ENCODE results near the gene PLA2G15.

Gene PLA2G15

DNA sequence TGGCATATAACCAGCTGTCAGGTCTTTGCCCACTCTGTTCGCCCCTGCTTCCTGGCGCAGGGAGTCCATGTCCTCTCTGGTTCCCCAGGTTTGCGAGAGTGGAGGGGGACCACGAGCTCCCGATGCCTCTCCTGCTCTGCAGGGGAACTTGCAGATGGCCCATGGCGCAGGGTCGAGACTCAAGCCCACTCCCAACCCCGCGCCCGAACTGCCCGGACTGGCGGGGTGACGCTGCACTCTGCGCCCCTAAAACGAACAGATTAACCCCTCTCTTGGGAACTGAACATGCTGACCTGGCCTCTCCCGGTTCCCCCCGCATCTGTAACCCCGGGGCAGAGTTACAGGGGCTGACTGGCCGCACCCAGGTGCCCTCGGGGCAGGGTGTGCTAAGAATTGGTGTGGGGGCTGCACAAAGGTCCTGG, 681 bp upstream of the PLA2G15 start:
- TF ChIP-seq POLR2AphosphoS5 (IDR thresholded peaks at IDR 0.05; ENCODE audit: low read depth, low read length) (no peak), SIN3A (IDR thresholded peaks at IDR 0.05; ENCODE audit: borderline replicate concordance, insufficient read depth, low read length) (no peak), TAF1 (IDR thresholded peaks at IDR 0.05; ENCODE audit: borderline replicate concordance, insufficient read depth, low read length) (no peak), FOXP2 (optimal IDR thresholded peaks at IDR 0.05; ENCODE audit: borderline replicate concordance, extremely low read depth, extremely low read length, insufficient read depth) (no peak)
- TF ChIP-seq, protein P1, sequence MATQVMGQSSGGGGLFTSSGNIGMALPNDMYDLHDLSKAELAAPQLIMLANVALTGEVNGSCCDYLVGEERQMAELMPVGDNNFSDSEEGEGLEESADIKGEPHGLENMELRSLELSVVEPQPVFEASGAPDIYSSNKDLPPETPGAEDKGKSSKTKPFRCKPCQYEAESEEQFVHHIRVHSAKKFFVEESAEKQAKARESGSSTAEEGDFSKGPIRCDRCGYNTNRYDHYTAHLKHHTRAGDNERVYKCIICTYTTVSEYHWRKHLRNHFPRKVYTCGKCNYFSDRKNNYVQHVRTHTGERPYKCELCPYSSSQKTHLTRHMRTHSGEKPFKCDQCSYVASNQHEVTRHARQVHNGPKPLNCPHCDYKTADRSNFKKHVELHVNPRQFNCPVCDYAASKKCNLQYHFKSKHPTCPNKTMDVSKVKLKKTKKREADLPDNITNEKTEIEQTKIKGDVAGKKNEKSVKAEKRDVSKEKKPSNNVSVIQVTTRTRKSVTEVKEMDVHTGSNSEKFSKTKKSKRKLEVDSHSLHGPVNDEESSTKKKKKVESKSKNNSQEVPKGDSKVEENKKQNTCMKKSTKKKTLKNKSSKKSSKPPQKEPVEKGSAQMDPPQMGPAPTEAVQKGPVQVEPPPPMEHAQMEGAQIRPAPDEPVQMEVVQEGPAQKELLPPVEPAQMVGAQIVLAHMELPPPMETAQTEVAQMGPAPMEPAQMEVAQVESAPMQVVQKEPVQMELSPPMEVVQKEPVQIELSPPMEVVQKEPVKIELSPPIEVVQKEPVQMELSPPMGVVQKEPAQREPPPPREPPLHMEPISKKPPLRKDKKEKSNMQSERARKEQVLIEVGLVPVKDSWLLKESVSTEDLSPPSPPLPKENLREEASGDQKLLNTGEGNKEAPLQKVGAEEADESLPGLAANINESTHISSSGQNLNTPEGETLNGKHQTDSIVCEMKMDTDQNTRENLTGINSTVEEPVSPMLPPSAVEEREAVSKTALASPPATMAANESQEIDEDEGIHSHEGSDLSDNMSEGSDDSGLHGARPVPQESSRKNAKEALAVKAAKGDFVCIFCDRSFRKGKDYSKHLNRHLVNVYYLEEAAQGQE (IDR thresholded peaks at IDR 0.05; ENCODE audit: insufficient read depth in 1 of 2, low read depth in 2 of 2, low read length in 2 of 2) = no peak

DNA sequence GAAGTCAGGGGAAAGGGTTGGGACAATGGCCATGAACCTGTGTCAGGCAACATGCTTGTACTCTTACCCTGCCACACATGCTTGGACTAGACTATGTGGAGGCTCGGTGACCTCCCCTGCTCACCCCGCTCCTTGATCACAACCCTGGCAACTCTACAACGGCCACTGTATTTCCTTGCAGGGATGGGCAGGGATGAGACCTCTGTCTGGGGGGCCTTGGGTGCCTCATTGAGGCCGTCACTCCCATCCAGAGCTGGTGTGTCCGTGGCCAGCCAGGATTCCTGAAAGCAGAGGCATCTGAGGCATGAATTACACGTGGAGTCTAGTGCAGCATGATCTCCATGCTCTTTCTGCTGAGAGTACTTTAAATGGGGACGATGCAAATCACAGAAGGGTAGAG, 948 bp downstream of the PLA2G15 start:
- TF ChIP-seq FOXP2 (optimal IDR thresholded peaks at IDR 0.05; ENCODE audit: borderline replicate concordance, extremely low read depth, extremely low read length, insufficient read depth) = no peak
- no peak for TF ChIP-seq POLR2AphosphoS5 (IDR thresholded peaks at IDR 0.05; ENCODE audit: low read depth, low read length)
- TF ChIP-seq, protein P1 (IDR thresholded peaks at IDR 0.05; ENCODE audit: insufficient read depth in 1 of 2, low read depth in 2 of 2, low read length in 2 of 2) = no peak
- no peak for TF ChIP-seq SIN3A (IDR thresholded peaks at IDR 0.05; ENCODE audit: borderline replicate concordance, insufficient read depth, low read length)
- TF ChIP-seq TAF1 (IDR thresholded peaks at IDR 0.05; ENCODE audit: borderline replicate concordance, insufficient read depth, low read length) = no peak

DNA sequence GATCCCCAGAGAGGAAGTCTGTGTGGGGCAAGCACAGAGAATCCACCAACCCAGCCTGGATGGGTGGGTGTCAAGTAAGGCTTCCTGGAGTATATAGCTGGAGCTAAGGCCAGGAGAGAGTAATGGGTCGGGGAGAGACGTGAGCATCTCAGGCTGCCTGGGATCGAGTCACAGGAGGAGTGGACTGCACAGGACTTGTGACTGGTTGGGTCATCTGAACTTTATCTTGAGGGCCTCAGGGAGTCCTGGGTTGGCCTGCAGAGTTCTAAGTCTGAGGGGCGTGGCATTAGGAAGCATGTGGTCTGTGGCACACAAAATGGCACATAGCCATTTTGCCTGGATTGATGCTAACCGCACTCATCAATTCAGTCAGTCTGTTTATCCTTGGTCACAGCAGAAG, 1.5 kb downstream of the PLA2G15 start:
- TF ChIP-seq POLR2AphosphoS5 (IDR thresholded peaks at IDR 0.05; ENCODE audit: low read depth, low read length) (no peak), FOXP2 (optimal IDR thresholded peaks at IDR 0.05; ENCODE audit: borderline replicate concordance, extremely low read depth, extremely low read length, insufficient read depth) (no peak), SIN3A (IDR thresholded peaks at IDR 0.05; ENCODE audit: borderline replicate concordance, insufficient read depth, low read length) (no peak), TAF1 (IDR thresholded peaks at IDR 0.05; ENCODE audit: borderline replicate concordance, insufficient read depth, low read length) (no peak)
- TF ChIP-seq, protein P1 (IDR thresholded peaks at IDR 0.05; ENCODE audit: insufficient read depth in 1 of 2, low read depth in 2 of 2, low read length in 2 of 2) = no peak

DNA sequence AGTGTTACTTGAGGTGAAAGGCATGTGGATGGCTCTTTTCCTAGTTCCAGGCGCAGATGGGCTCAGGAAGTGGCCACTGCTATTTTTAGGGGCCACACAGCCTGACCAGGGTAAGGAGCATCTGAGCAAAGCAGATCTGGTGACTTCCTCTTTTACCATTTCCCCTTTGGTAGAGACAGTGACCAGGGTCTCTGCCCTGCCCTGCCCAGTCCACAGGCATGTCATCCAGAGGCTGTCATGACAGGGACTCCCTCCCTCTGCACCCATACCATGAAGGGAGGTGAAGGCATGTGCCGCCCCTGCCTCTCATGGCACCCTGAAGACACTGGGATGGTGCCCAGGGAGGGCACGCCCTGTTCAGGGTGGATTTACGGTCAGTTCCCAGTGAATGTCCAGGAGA, 2.2 kb downstream of the PLA2G15 start:
- TF ChIP-seq POLR2AphosphoS5 (IDR thresholded peaks at IDR 0.05; ENCODE audit: low read depth, low read length) (no peak), SIN3A (IDR thresholded peaks at IDR 0.05; ENCODE audit: borderline replicate concordance, insufficient read depth, low read length) (no peak), FOXP2 (optimal IDR thresholded peaks at IDR 0.05; ENCODE audit: borderline replicate concordance, extremely low read depth, extremely low read length, insufficient read depth) (no peak), TAF1 (IDR thresholded peaks at IDR 0.05; ENCODE audit: borderline replicate concordance, insufficient read depth, low read length) (no peak)
- TF ChIP-seq, protein P1 (IDR thresholded peaks at IDR 0.05; ENCODE audit: insufficient read depth in 1 of 2, low read depth in 2 of 2, low read length in 2 of 2) = no peak

DNA sequence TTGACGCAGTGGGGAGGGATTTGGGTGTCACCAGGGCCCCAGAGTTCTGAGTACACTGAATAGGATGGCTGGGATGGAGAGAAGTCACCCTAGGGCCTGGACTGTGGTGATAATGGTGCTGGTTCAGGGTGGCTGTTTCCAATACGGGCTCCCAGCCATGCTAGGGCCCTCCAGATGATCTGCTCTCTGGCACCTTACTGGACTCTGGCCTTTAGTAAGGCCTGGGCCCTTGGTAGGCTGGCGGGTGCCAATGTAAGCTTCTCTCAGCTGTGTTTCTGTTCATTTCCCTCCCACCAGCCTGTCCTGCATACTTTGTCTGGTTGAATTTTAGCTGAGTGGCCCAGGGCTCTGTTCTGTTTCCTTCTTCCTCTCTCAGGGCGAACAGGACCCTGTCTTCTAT, 2.8 kb downstream of the PLA2G15 start:
- TF ChIP-seq SIN3A (IDR thresholded peaks at IDR 0.05; ENCODE audit: borderline replicate concordance, insufficient read depth, low read length) = no peak
- TF ChIP-seq FOXP2 (optimal IDR thresholded peaks at IDR 0.05; ENCODE audit: borderline replicate concordance, extremely low read depth, extremely low read length, insufficient read depth) = no peak
- no peak for TF ChIP-seq TAF1 (IDR thresholded peaks at IDR 0.05; ENCODE audit: borderline replicate concordance, insufficient read depth, low read length)
- TF ChIP-seq, protein P1 (IDR thresholded peaks at IDR 0.05; ENCODE audit: insufficient read depth in 1 of 2, low read depth in 2 of 2, low read length in 2 of 2) = no peak
- no peak for TF ChIP-seq POLR2AphosphoS5 (IDR thresholded peaks at IDR 0.05; ENCODE audit: low read depth, low read length)
